Hepatocyte (in vitro differentiated cells): ENCODE measurements around the gene TPK1.

Experiments
- CTCF ChIP-seq: fragments of 200-600 bp; sonication (generic); IDR thresholded peaks from 2 replicates; pipeline ENCODE4 v1.5.1; 2016; ENCODE audit warnings: antibody characterized with exemption, mild to moderate bottlenecking; ENCODE audit not compliant: poor library complexity
- EZH2 ChIP-seq: fragments of 200-600 bp; sonication (generic); IDR thresholded peaks from 2 replicates; pipeline ENCODE4 v1.6.1; 2016; ENCODE audit warnings: antibody characterized with exemption, mild to moderate bottlenecking, borderline replicate concordance
- EZH2phosphoT487 ChIP-seq: fragments of 200-600 bp; sonication (generic); IDR thresholded peaks from one replicate; pipeline ENCODE4 v1.6.1; 2018; ENCODE audit warnings: antibody characterized with exemption, mild to moderate bottlenecking, low read depth, moderate library complexity; ENCODE audit not compliant: unreplicated experiment, severe bottlenecking

- TF ChIP-seq CTCF = no peak
- TF ChIP-seq EZH2 = no peak
- TF ChIP-seq EZH2phosphoT487 = no peak
Observed at GRCh38 chr7:144784441-144784840, 51.4 kb downstream of the TPK1 start.
